H9 (cell line): Measurements from ENCODE around the gene DUSP2. TPM values are rescaled to one million over a fixed set of nuclear protein-coding genes. Genes with fewer than 3 reads are reported as not detected.

Source experiments
- DNase-seq: peaks from one replicate; pipeline ENCODE4 v3.0.0-alpha.2; 2017
- H2AFZ ChIP-seq: one replicate; pipeline ENCODE4 v1.6.1; 2013; ENCODE audit warnings: mild to moderate bottlenecking, low read length, control low read depth, moderate library complexity
- H2AK5ac ChIP-seq: 2 replicates; pipeline ENCODE4 v1.6.1; 2013; ENCODE audit warnings: low read length, control low read depth, mixed read lengths; ENCODE audit not compliant: insufficient read length
- H2BK120ac ChIP-seq: one replicate; pipeline ENCODE4 v1.6.1; 2013; ENCODE audit warnings: low read depth, mild to moderate bottlenecking, low read length, control low read depth, inconsistent platforms; ENCODE audit not compliant: poor library complexity, severe bottlenecking
- H2BK12ac ChIP-seq: 2 replicates; pipeline ENCODE4 v1.6.1; 2013; ENCODE audit warnings: low read length, control low read depth, mixed read lengths, low read depth; ENCODE audit not compliant: insufficient read length
- H2BK15ac ChIP-seq: 2 replicates; pipeline ENCODE4 v1.6.1; 2013; ENCODE audit warnings: low read depth, low read length, control low read depth
- H2BK20ac ChIP-seq: one replicate; pipeline ENCODE4 v1.6.1; 2013; ENCODE audit warnings: low read depth, mild to moderate bottlenecking, low read length, control low read depth, inconsistent platforms; ENCODE audit not compliant: poor library complexity, severe bottlenecking
- H2BK5ac ChIP-seq: 2 replicates; pipeline ENCODE4 v1.6.1; 2013; ENCODE audit warnings: low read length, control low read depth, mixed read lengths; ENCODE audit not compliant: insufficient read length
- H3K14ac ChIP-seq: 2 replicates; pipeline ENCODE4 v1.6.1; 2013; ENCODE audit warnings: low read length, control low read depth; ENCODE audit not compliant: insufficient read depth
- H3K18ac ChIP-seq: 2 replicates; pipeline ENCODE4 v1.6.1; 2013; ENCODE audit warnings: low read depth, mild to moderate bottlenecking, mixed read lengths, low read length, control low read depth; ENCODE audit not compliant: insufficient read length
- H3K23ac ChIP-seq: 2 replicates; pipeline ENCODE4 v1.6.1; 2013; ENCODE audit warnings: low read length, control low read depth, mixed read lengths, low read depth; ENCODE audit not compliant: insufficient read length
- H3K23me2 ChIP-seq: 2 replicates; pipeline ENCODE4 v1.6.1; 2013; ENCODE audit warnings: low read depth, mild to moderate bottlenecking, mixed read lengths, low read length, control low read depth; ENCODE audit not compliant: insufficient read length, poor library complexity, severe bottlenecking
- H3K27ac ChIP-seq: 2 replicates; pipeline ENCODE4 v1.5.1; 2013; ENCODE audit warnings: low read length, control low read depth, mixed read lengths, low read depth; ENCODE audit not compliant: insufficient read length
- H3K27me3 ChIP-seq: 2 replicates; pipeline ENCODE4 v1.6.1; 2013; ENCODE audit warnings: low read length, control low read depth, inconsistent platforms; ENCODE audit not compliant: insufficient read depth
- H3K4ac ChIP-seq: 2 replicates; pipeline ENCODE4 v1.6.1; 2013; ENCODE audit warnings: low read depth, mild to moderate bottlenecking, control low read depth, inconsistent platforms, low read length, moderate library complexity
- H3K4me1 ChIP-seq: 2 replicates; pipeline ENCODE4 v1.6.1; 2013; ENCODE audit warnings: low read length, control low read depth, inconsistent platforms; ENCODE audit not compliant: insufficient read depth
- H3K4me2 ChIP-seq: 2 replicates; pipeline ENCODE4 v1.6.1; 2013; ENCODE audit warnings: low read length, control low read depth, mixed read lengths; ENCODE audit not compliant: insufficient read length, insufficient read depth
- H3K56ac ChIP-seq: 2 replicates; pipeline ENCODE4 v1.6.1; 2013; ENCODE audit warnings: low read depth, mild to moderate bottlenecking, mixed read lengths, low read length, control low read depth; ENCODE audit not compliant: insufficient read length
- H3K79me1 ChIP-seq: 2 replicates; pipeline ENCODE4 v1.6.1; 2013; ENCODE audit warnings: low read depth, mild to moderate bottlenecking, moderate library complexity, low read length, control low read depth, inconsistent platforms; ENCODE audit not compliant: insufficient read depth, poor library complexity, severe bottlenecking
- H3K79me2 ChIP-seq: 2 replicates; pipeline ENCODE4 v1.6.1; 2013; ENCODE audit warnings: low read length, control low read depth, inconsistent platforms; ENCODE audit not compliant: insufficient read depth
- H3K9ac ChIP-seq: 2 replicates; pipeline ENCODE4 v1.6.1; 2013; ENCODE audit warnings: low read length, control low read depth, mixed read lengths; ENCODE audit not compliant: insufficient read length; ENCODE audit errors: extremely low read depth
- H3K9me3 ChIP-seq: one replicate; pipeline ENCODE4 v1.6.1; 2013; ENCODE audit warnings: low read depth, low read length, inconsistent platforms; ENCODE audit not compliant: control insufficient read depth
- H3T11ph ChIP-seq: one replicate; pipeline ENCODE4 v1.6.1; 2013; ENCODE audit warnings: mild to moderate bottlenecking, low read length, control low read depth, inconsistent platforms
- H4K20me1 ChIP-seq: one replicate; pipeline ENCODE4 v1.6.1; 2013; ENCODE audit not compliant: control insufficient read depth, insufficient read length, insufficient read depth
- H4K5ac ChIP-seq: 2 replicates; pipeline ENCODE4 v1.6.1; 2013; ENCODE audit warnings: low read depth, mild to moderate bottlenecking, mixed read lengths, low read length, control low read depth; ENCODE audit not compliant: insufficient read length
- H4K8ac ChIP-seq: replicated peaks from 2 replicates; pipeline ENCODE4 v1.6.1; 2013; ENCODE audit warnings: low read length, control low read depth, mixed read lengths, low read depth; ENCODE audit not compliant: insufficient read length
- H4K91ac ChIP-seq: 2 replicates; pipeline ENCODE4 v1.6.1; 2013; ENCODE audit warnings: low read depth, mild to moderate bottlenecking, moderate library complexity, mixed read lengths, low read length, control low read depth; ENCODE audit not compliant: insufficient read length
- H3K27ac Mint-ChIP-seq, 3 experiments: 2 replicates in 2 of 3; 3 replicates in 1 of 3; pipeline ENCODE4 v1.8.0; 2020 to 2021; ENCODE audit warnings: mixed read lengths in 3 of 3, mild to moderate bottlenecking in 1 of 3, moderate library complexity in 1 of 3
- H3K27me3 Mint-ChIP-seq: 2 replicates; pipeline ENCODE4 v1.8.0; 2021; ENCODE audit warnings: low read depth, mild to moderate bottlenecking, moderate library complexity, mixed read lengths
- H3K36me3 Mint-ChIP-seq, 3 experiments: 2 replicates in 2 of 3; 3 replicates in 1 of 3; pipeline ENCODE4 v1.8.0; 2020 to 2021; ENCODE audit warnings: low read depth in 3 of 3, mixed read lengths in 3 of 3; ENCODE audit not compliant: insufficient read depth in 1 of 3
- H3K4me1 Mint-ChIP-seq, 2 experiments: 2 replicates each; pipeline ENCODE4 v1.8.0; 2020; ENCODE audit warnings: mixed read lengths in 2 of 2
- H3K4me3 Mint-ChIP-seq, 2 experiments: 2 replicates in 1 of 2; 3 replicates in 1 of 2; pipeline ENCODE4 v1.8.0; 2020 to 2021; ENCODE audit warnings: mild to moderate bottlenecking in 2 of 2, mixed read lengths in 2 of 2, moderate library complexity in 1 of 2
- H3K9me3 Mint-ChIP-seq, 2 experiments: 2 replicates in 1 of 2; 3 replicates in 1 of 2; pipeline ENCODE4 v1.8.0; 2020; ENCODE audit warnings: mild to moderate bottlenecking in 2 of 2, mixed read lengths in 2 of 2, moderate library complexity in 1 of 2
- WGBS: extraction: QIAGEN DNeasy Blood & Tissue Kit; methylation state at CpG from one replicate; pipeline ENCODE4 v1.1.7; 2013; ENCODE audit warnings: missing lambda C conversion rate, low lambda C conversion rate, mixed read lengths; ENCODE audit not compliant: insufficient read length; ENCODE audit errors: extremely low coverage; 5-methylcytosine and 5-hydroxymethylcytosine counted together
- total RNA-seq: library from RNA; stranded (reverse); gene quantifications from 2 replicates; pipeline ENCODE4 v1.2.1, GENCODE V29; 2021
- TF ChIP-seq, protein P1 (sequence below): fragments of 200-600 bp; sonication (generic); conservative IDR thresholded peaks from 3 replicates; pipeline ENCODE4 v1.8.0; 2021; ENCODE audit warnings: antibody characterized with exemption, mild to moderate bottlenecking

The DUSP2 gene
- total RNA-seq, 1 experiment from 2014 or later, result 14.9 TPM

GRCh38 chr2:96136129-96136720, 9.0 kb downstream of the DUSP2 start:
- peaks cover 12% of the 10 kb centered on the region for H3K27me3 Mint-ChIP-seq
- H3K27ac Mint-ChIP-seq, result no peak overlapping the region

More at GRCh38 chr2:96136129-96136720, 9.0 kb downstream of the DUSP2 start:
- Histone ChIP-seq H3K14ac (no peak overlapping the region; the same call in 1 of the 2 replicates), H2AFZ (no peak overlapping the region), H3K4me2 (no peak overlapping the region), H3K79me1 (no peaks in the 10 kb centered on the region), H4K8ac (no peak overlapping the region), H3K79me2 (no peaks in the 10 kb centered on the region), H3K9me3 (no peaks in the 10 kb centered on the region), H3K9ac (no peak overlapping the region), H2BK15ac (no peak overlapping the region), H3K4ac (no peak overlapping the region), H3K23ac (no peak overlapping the region), H4K5ac (no peak overlapping the region), H3K56ac (no peak overlapping the region), H2BK120ac (no peak overlapping the region), H3T11ph (no peak overlapping the region), H2BK5ac (no peak overlapping the region), H4K20me1 (no peaks in the 10 kb centered on the region), H2AK5ac (no peak overlapping the region), H3K27me3 (no peaks in the 10 kb centered on the region), H3K27ac (no peak overlapping the region), H2BK20ac (no peak overlapping the region), H3K4me1 (no peaks in the 10 kb centered on the region), H3K18ac (no peak overlapping the region), H3K23me2 (no peaks in the 10 kb centered on the region), H2BK12ac (no peak overlapping the region), H4K91ac (no peak overlapping the region)
- WGBS, result no CpG with 5 or more reads among the region's 8 CpGs
- Mint-ChIP-seq H3K9me3 (no peaks in the 10 kb centered on the region), H3K36me3 (no peaks in the 10 kb centered on the region), H3K4me1 (peaks cover 10 to 14% of the 10 kb centered on the region in 2 experiments), H3K4me3 (no peak overlapping the region)
- TF ChIP-seq, protein P1, sequence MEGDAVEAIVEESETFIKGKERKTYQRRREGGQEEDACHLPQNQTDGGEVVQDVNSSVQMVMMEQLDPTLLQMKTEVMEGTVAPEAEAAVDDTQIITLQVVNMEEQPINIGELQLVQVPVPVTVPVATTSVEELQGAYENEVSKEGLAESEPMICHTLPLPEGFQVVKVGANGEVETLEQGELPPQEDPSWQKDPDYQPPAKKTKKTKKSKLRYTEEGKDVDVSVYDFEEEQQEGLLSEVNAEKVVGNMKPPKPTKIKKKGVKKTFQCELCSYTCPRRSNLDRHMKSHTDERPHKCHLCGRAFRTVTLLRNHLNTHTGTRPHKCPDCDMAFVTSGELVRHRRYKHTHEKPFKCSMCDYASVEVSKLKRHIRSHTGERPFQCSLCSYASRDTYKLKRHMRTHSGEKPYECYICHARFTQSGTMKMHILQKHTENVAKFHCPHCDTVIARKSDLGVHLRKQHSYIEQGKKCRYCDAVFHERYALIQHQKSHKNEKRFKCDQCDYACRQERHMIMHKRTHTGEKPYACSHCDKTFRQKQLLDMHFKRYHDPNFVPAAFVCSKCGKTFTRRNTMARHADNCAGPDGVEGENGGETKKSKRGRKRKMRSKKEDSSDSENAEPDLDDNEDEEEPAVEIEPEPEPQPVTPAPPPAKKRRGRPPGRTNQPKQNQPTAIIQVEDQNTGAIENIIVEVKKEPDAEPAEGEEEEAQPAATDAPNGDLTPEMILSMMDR, result no peak
- no peak for DNase-seq
